SK-N-SH treated with all-trans-retinoic acid at 6 μM for 48 hours (cell line): ENCODE measurements around the gene MBOAT2.

ENCODE experiments used
- ATAC-seq: fragments of 200-7000 bp; cut with Tn5 transposase; 3 replicates; pipeline ENCODE4 v1.9.1; 2020; ENCODE audit warnings: mild to moderate bottlenecking, moderate library complexity
- ARNTL ChIP-seq: fragments of 450-650 bp; formaldehyde crosslinking; IDR thresholded peaks from 2 replicates; pipeline ENCODE4 v1.5.0; 2020; ENCODE audit warnings: low read depth, mild to moderate bottlenecking, moderate library complexity, borderline replicate concordance
- BACH2 ChIP-seq: fragments of 250-450 bp; sonication (Bioruptor Pico); IDR thresholded peaks from 2 replicates; pipeline ENCODE4 v1.9.0; 2021; ENCODE audit warnings: mild to moderate bottlenecking, borderline replicate concordance
- CREB5 ChIP-seq: fragments of 250-450 bp; sonication (Bioruptor Pico); IDR thresholded peaks from 2 replicates; pipeline ENCODE4 v1.5.1; 2020; ENCODE audit warnings: low read depth, mild to moderate bottlenecking, moderate library complexity
- CSDC2 ChIP-seq: fragments of 250-450 bp; sonication (Bioruptor Pico); IDR thresholded peaks from 2 replicates; pipeline ENCODE4 v1.5.0; 2020; ENCODE audit warnings: mild to moderate bottlenecking, moderate library complexity
- ESRRG ChIP-seq: fragments of 250-450 bp; sonication (Bioruptor Pico); IDR thresholded peaks from 2 replicates; pipeline ENCODE4 v1.6.1; 2021; ENCODE audit warnings: mild to moderate bottlenecking
- GLIS3 ChIP-seq: fragments of 250-450 bp; sonication (Bioruptor Pico); IDR thresholded peaks from 2 replicates; pipeline ENCODE4 v1.5.0; 2020; ENCODE audit warnings: mild to moderate bottlenecking, moderate library complexity
- ISL1 ChIP-seq: fragments of 250-450 bp; sonication (Bioruptor Pico); IDR thresholded peaks from 2 replicates; pipeline ENCODE4 v2.1.2; 2022; ENCODE audit warnings: mild to moderate bottlenecking, moderate library complexity
- OSR1 ChIP-seq: fragments of 250-450 bp; sonication (Bioruptor Pico); IDR thresholded peaks from 2 replicates; pipeline ENCODE4 v1.8.0; 2022; ENCODE audit warnings: moderate library complexity, mild to moderate bottlenecking, inconsistent platforms
- PATZ1 ChIP-seq: fragments of 250-450 bp; sonication (Bioruptor Pico); IDR thresholded peaks from 2 replicates; pipeline ENCODE4 v1.8.0; 2020; ENCODE audit warnings: mild to moderate bottlenecking, moderate library complexity, borderline replicate concordance
- PPARA ChIP-seq: fragments of 250-450 bp; sonication (Bioruptor Pico); IDR thresholded peaks from 2 replicates; pipeline ENCODE4 v1.5.0; 2020; ENCODE audit warnings: mild to moderate bottlenecking, borderline replicate concordance
- RARB ChIP-seq: fragments of 250-450 bp; sonication (Bioruptor Pico); IDR thresholded peaks from 2 replicates; pipeline ENCODE4 v1.8.0; 2021; ENCODE audit warnings: mild to moderate bottlenecking, moderate library complexity
- SNAI2 ChIP-seq: fragments of 250-450 bp; sonication (Bioruptor Pico); IDR thresholded peaks from 2 replicates; pipeline ENCODE4 v1.5.0; 2020; ENCODE audit warnings: mild to moderate bottlenecking, moderate library complexity
- TCF4 ChIP-seq: fragments of 250-450 bp; sonication (Bioruptor Pico); IDR thresholded peaks from 2 replicates; pipeline ENCODE4 v1.8.0; 2021; ENCODE audit warnings: mild to moderate bottlenecking, moderate library complexity, borderline replicate concordance
- TOX ChIP-seq: fragments of 250-450 bp; sonication (Bioruptor Pico); IDR thresholded peaks from 2 replicates; pipeline ENCODE4 v1.8.0; 2021; ENCODE audit warnings: mild to moderate bottlenecking, moderate library complexity, borderline replicate concordance
- TSHZ2 ChIP-seq: fragments of 250-450 bp; sonication (Bioruptor Pico); IDR thresholded peaks from 2 replicates; pipeline ENCODE4 v1.5.0; 2020; ENCODE audit warnings: mild to moderate bottlenecking, moderate library complexity
- ZC3H10 ChIP-seq: fragments of 250-450 bp; sonication (Bioruptor Pico); IDR thresholded peaks from 2 replicates; pipeline ENCODE4 v1.5.1; 2021; ENCODE audit warnings: mild to moderate bottlenecking, moderate library complexity
- ZFP3 ChIP-seq: fragments of 250-450 bp; sonication (Bioruptor Pico); IDR thresholded peaks from 2 replicates; pipeline ENCODE4 v1.5.0; 2020; ENCODE audit warnings: mild to moderate bottlenecking, moderate library complexity
- ZNF565 ChIP-seq: fragments of 450-650 bp; formaldehyde crosslinking; conservative IDR thresholded peaks from 2 replicates; pipeline ENCODE4 v1.5.0; 2020; ENCODE audit warnings: low read depth, mild to moderate bottlenecking, moderate library complexity
- ZNF70 ChIP-seq: fragments of 450-650 bp; formaldehyde crosslinking; IDR thresholded peaks from 2 replicates; pipeline ENCODE4 v1.5.0; 2020; ENCODE audit warnings: mild to moderate bottlenecking, moderate library complexity
- ZNF8 ChIP-seq: fragments of 450-650 bp; formaldehyde crosslinking; IDR thresholded peaks from 2 replicates; pipeline ENCODE4 v1.5.0; 2020; ENCODE audit warnings: mild to moderate bottlenecking, moderate library complexity
- TF ChIP-seq, protein P1 (sequence below): fragments of 250-450 bp; sonication (Bioruptor Pico); IDR thresholded peaks from 2 replicates; pipeline ENCODE4 v1.8.0; 2021; ENCODE audit warnings: low read depth, mild to moderate bottlenecking, moderate library complexity, borderline replicate concordance

Gene MBOAT2

GRCh38 chr2:9031246-9031645 lies 27.8 kb upstream of the MBOAT2 start:
- ATAC-seq: no peak
- TF ChIP-seq ZFP3 (CRISPR knock-in tag) (no peak), PPARA (CRISPR knock-in tag) (no peak), PATZ1 (no peak), ZC3H10 (no peak), ZNF8 (no peak), ZNF565 (no peak), TCF4 (CRISPR knock-in tag) (no peak), ESRRG (CRISPR knock-in tag) (no peak), ARNTL (CRISPR knock-in tag) (no peak), TOX (CRISPR knock-in tag) (no peak), CSDC2 (CRISPR knock-in tag) (no peak), SNAI2 (CRISPR knock-in tag) (no peak)

DNA sequence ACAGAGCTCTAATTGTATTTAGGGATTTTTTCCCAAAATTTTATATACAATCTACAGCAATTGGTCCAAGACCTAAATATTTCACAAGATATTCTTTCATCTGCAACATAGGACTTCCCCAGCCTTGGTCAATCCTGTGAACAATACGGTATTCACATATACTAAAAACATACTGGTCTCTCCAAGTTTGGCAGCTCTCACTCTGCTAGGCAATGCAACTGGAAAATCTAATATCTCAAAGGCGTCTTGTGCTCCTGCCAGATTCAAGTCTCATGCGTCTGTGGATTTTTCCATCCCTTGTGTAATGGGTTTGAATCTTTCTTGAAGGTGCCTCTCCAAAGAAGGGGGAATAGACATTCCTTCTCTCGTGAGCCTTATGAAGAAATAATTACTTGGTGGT lies 27.4 kb upstream of the MBOAT2 start:
- ATAC-seq: no peak
- TF ChIP-seq ZFP3 (CRISPR knock-in tag): no peak
- TF ChIP-seq ZNF70: no peak
- no peak for TF ChIP-seq TCF4 (CRISPR knock-in tag)
- no peak for TF ChIP-seq PATZ1
- TF ChIP-seq PPARA (CRISPR knock-in tag): no peak

DNA sequence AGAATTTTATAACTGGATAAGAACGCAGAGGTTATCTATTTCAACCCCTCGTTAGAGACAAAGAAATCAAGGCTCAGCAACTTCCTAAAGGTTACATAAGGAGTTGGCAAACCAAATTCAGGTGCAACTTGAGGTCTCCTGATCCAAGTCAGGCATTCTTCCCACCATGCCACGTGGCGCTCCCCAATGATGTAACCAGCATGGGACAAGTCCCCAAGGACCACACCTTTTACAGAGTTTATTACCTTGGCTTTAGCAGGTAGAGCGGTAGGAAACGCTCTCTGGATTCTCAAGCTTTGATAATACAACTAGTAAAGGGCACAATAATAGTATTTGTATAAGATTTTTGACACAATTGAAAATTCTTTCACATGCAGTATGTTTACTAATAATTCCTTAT lies 26.7 kb upstream of the MBOAT2 start:
- TF ChIP-seq GLIS3 (CRISPR knock-in tag) (no peak), CREB5 (CRISPR knock-in tag) (no peak), ZFP3 (CRISPR knock-in tag) (no peak), TCF4 (CRISPR knock-in tag) (no peak), ZNF565 (no peak), TSHZ2 (CRISPR knock-in tag) (no peak), PPARA (CRISPR knock-in tag) (no peak), ZNF70 (no peak), RARB (no peak), OSR1 (CRISPR knock-in tag) (no peak), BACH2 (CRISPR knock-in tag) (no peak), SNAI2 (CRISPR knock-in tag) (no peak), PATZ1 (no peak), ZC3H10 (no peak), ISL1 (CRISPR knock-in tag) (no peak), ZNF8 (no peak), TOX (CRISPR knock-in tag) (no peak), ARNTL (CRISPR knock-in tag) (no peak)
- TF ChIP-seq, protein P1, sequence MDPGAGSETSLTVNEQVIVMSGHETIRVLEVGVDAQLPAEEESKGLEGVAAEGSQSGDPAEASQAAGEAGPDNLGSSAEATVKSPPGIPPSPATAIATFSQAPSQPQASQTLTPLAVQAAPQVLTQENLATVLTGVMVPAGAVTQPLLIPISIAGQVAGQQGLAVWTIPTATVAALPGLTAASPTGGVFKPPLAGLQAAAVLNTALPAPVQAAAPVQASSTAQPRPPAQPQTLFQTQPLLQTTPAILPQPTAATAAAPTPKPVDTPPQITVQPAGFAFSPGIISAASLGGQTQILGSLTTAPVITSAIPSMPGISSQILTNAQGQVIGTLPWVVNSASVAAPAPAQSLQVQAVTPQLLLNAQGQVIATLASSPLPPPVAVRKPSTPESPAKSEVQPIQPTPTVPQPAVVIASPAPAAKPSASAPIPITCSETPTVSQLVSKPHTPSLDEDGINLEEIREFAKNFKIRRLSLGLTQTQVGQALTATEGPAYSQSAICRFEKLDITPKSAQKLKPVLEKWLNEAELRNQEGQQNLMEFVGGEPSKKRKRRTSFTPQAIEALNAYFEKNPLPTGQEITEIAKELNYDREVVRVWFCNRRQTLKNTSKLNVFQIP (CRISPR knock-in tag): no peak
- no peak for ATAC-seq
